ACHN (cell line): ENCODE measurements around the gene CEP170B.
"Not testable (repeated sequence)": the region's sequence is repeated elsewhere in the genome, so short reads cannot be mapped to it uniquely, and the experiment has no call there.

Source experiments
- DNase-seq: peaks from one replicate; pipeline ENCODE4 v3.0.0-alpha.2; 2015
- in situ Hi-C: cut with HindIII; loops from 2 replicates; pipeline ENCODE4 v1.10.0; 2017; ENCODE audit warnings: low sequenced_read_pairs, low pct_ligation_motif_present, low pct_unique_long_range_greater_than_20kb

The CEP170B gene

DNA sequence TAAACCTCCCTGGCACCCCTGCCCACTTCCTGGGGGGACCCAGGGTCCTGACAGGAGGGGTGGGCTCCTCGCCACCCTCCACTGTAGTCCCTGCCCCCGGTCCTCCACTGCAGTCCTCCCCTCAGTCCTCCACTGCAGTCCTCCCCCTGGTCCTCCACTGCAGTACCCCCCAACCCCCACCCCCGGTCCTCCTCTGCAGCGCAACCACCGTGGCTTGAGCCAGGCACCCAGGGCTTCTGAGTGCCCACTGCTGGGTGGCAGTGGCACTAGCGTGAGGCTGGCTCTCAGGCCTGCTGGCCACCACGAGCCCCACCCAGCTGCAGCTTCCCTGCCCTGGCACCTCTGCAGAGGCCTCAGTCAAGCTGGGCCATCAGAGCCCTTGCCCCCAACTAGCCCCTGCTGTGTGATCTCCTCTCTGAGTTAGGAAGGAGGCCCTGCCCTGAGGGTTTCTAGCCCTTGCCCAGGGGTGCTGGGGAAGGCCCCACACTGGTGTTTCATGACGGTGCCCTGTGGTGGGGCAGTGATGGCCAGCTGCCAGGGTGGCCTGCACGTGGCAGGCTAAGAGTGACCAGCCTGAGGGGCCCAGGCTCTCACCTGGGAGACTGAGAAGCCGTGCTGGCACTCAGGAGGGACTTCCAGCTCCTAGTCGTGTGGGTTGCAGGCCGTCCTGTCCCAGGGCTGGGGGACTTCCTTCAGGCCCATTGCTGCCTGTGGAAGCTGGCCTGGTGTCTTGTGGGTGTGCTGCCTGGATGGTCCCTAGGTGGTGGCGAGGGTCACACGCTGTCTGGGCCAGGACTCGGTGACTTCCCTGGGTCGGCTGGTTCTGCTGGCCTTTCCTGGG, 9.7 kb downstream of the CEP170B start:
- DNase-seq, result no peak
- in situ Hi-C loops, result no loop called here

DNA sequence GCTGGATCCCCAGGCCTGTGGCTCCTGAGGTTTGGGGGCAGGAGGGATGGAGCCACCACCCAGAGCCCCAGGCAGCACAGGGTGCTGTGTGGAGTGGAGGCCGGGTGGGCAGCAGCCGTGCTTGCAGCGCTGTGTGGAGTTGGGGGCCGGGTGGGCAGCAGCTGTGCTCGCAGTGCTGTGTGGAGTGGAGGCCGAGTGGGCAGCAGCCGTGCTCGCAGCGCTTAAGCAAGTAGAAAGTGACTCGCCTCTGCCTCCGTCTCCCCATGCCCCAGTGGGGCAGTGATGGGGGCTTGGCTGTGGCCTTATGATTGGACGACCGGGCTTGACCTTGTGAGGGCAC, 10.3 kb downstream of the CEP170B start:
- in situ Hi-C loops, result no loop called here
- DNase-seq, result no peak

DNA sequence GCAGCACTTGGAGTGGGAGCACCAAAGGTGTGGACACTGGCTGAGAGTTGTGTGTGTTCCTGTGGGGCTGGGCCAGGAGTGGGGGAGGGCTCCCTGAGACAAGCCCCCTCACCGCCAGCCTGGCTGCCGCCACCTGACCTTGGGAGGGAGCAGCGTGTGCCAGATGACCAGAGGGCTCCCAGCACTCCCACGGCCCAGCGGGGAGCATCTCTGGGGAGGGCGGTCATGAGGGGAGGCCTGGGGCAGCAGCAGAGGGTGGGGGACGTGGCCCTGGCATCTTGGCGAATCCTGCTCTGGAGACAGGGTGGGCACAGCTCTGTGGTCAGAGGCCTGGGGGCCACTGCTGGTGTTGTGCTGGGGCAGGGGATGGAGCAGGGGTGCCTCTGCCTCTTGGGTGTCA, 10.7 kb downstream of the CEP170B start:
- DNase-seq, result no peak
- in situ Hi-C loops, result no loop called here

DNA sequence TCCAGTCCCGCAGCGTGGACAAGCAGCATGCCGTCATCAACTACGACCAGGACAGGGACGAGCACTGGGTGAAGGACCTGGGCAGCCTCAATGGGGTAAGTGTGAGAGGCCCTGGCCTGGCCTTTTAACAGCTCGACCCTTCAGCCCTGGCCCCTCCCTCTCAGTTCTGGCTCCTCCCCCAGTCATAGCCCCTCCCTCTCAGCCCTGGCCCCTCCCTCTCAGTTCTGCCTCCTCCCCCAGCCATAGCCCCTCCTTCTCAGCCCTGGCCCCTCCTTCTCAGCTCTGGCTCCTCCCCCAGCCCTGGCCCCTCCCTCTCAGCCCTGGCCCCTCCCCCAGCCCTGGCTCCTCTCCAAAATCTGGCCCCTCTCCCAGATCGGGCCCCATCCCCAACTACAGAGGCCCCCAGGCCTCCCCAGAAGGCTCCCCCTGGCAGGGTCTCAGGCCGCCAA, 11.2 kb downstream of the CEP170B start:
- in situ Hi-C loops, result no loop called here
- peak; percentile 35 for DNase-seq

DNA sequence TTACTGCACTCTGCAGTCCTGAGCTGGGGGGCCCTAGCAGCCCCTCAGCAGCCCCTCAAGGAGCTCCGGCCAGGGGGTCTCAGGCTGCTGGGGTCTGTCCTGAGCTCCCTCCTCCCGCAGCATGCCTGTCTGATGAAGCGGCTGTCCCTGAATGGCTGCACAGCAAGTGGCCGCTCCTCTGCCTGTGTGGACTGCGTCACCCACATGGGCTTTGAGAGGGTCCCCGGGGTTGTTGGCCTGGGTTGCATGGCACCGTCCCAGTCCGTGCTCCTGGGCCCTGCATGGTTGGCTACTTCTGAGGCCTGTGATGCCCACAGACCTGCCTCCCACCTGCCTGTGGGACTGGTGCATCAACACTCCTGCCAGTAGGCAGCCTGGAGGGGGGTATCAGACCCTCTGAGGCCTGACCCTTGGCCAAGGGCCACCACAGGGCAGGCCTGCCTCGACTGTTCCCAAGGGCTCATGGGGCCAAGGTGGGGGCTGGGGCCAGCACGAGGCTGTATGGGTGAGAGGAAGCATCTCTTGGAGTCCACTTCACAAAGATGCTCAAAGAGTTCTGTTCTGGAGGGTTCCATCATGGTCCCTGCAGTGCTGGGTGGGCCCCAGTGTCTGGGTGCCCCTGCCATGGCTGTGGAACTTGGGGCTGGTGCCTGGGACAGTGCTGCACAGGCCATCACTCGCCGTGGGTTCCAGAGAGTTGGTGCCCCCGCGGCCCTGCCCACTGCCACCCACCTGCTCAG, 12.2 kb downstream of the CEP170B start:
- in situ Hi-C loops, result no loop called here
- DNase-seq, result no peak

DNA sequence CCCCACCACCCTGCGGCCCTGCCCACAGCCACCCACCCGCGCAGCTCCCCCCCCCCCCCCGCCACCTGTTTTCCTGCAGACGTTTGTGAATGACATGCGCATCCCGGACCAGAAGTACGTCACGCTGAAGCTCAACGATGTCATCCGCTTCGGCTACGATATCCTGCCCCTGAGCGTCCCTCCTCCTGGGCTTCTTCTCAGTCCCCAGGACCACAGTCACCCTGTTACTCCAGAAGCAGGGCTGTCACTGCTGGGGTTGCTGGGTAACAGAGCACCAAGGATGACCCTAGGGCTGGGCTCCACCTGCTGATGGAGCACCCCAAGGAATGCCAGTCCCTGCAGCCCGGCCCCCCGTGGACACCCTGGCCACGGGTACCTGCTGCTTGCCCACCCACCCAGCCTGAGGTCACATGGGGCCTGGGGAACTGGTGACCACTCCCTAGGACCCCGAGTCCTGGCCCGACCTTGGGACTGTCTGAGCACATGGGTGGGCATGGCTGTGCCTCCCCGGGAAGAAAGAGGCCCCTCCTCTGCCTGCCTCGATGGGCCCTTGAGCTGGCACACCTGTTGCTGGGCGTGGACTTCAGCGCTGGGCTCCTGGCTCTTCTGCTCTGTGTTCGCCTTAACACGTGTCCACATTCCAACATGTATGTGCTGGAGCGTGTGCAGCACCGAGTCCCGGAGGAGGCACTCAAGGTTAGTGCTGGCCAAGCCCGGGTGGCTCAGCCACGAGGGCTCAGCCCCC, 12.9 kb downstream of the CEP170B start:
- in situ Hi-C loops, result no loop called here
- no peak for DNase-seq

DNA sequence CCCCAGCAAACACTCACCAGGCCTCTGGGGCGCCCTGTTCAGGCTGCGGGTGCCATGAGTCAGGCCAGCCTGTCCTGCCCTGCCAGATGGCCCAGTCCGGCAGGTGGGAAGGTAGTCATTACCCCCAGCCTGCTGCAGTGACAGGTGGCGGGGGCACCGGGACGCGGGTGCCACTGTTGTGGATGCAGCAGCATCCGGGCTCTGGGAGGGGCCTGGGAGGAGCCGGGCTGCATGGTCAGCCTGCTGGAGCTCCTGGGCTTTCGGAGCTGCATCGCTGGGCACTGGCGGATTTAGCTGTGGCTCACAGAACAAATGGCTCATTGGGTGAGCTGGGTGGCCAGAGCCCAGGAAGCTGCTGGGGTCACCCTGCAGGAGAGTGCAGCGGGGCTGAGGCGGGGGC, 13.5 kb downstream of the CEP170B start:
- in situ Hi-C loops, result no loop called here
- DNase-seq, result no peak

DNA sequence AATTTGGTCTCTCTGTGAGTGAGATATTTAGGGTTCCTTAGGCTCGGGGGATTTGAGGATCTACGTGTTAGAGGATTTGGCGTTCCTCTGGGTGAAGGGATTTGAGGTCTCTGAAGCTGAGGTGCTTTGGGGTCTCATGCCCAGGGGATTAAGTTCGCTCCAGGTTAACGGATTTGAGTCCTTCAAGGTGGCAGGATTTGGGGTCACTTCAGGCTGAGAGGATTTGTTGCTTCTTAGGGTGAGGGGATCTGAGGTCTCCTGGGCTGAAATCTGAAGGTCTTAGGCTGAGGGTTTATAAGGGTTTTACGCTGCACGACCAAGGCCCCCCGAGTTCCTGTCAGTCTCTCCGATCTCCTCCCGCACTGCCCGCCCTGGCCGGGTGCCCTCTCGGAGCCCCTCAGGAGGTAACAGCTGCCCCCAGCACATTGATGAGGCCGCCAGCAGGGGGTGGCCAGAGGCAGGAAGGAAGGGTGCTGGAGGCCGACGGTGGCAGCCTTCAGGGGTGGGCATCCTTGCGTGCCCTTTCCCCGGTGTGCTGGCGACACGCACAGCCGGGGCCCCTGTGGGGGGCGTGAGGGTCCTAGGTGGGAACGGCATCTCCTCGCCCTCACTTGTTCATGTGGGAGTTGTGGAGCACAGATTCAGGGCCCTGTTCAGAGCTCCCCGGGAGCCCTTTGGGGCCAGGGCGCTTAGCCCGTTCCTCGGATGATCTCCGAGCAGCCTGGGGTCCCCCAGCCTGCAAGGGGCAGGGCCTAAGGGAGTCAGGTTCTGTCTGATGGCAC, 14.3 kb downstream of the CEP170B start:
- in situ Hi-C loops, result no loop called here
- no peak for DNase-seq

DNA sequence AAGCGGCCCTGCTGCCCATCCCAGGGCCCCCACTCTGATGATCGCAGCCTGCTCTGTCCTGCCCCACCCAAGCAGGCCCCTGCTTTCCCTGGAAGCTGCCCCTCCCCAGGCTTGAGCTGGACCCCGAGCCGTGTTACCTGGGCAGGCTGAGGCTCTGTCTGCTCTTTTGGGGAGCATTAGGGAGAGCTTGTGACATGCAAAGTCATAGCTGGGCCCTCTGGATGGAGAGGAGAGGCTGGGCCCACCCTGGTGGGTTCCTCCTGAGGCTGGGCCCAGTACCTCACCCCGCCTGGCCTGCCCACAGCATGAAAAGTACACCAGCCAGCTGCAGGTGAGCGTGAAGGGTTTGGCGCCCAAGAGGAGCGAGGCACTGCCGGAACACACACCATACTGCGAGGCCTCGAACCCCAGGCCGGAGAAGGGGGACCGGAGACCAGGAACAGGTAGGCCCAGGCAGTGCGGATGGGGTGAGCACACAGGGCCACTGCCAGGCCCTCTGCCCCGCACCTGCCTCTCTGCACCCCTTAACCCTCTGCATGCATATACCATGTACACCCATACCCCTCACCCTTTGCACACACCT, 15.0 kb downstream of the CEP170B start:
- DNase-seq, result no peak
- in situ Hi-C loops, result no loop called here

DNA sequence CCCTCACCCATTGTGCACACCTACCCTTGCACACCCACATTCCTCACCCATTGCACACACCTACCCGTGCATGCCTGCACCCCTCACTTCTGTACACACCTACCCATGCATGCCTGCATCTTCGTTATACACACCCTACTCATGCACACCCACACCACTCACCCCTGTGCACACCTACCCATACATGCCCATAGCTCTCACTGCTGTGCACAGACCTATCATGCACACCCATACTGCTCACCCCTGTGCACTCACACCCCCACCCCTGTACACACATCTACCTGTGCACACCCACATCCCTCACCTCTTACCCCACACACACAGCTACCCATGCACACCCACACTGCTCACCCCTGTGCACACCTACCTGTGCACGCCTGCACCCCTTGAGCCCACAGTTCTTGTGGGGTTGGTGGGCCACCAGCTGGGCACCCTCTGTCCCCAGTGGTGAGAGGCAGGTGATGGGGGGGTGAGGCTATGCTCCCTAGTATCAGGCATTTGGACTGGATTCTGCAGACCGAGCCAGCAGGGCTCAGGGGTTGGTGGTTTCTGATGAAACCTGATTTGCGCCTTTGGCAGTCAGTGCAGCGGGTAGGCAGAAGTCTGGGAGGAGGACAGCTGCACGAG, 15.6 kb downstream of the CEP170B start:
- DNase-seq, result no peak
- in situ Hi-C loops, result no loop called here

DNA sequence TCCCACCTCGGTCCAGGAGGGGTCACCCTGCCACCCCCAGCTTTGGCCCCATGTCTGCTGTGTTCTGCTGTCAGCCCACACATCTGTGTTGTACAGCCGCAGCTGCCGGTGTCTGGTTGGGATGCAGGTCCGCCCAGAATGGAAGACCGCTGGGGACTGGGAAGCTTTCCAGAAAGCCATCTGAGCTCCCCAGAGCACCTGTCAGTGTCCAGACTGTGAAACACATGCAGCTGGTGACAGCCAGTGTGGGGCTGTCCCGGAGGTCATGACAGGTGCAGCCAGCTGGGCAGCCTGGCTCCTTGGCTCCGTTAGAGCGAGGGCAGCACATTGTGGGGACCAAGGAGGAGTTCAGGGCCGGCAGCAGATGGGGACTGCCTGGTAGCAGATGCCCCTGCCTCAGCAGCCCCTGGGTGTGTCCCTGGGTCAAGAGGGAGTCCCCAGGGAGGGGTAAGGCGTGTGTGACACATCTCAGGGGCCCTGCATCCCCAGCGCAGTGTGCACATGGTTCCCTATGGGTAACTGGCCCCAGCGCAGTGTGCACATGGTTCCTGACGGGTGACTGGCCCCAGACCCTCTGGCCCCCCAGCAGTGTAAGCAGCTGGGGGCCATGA, 16.4 kb downstream of the CEP170B start:
- in situ Hi-C loops, result no loop called here
- no peak for DNase-seq

DNA sequence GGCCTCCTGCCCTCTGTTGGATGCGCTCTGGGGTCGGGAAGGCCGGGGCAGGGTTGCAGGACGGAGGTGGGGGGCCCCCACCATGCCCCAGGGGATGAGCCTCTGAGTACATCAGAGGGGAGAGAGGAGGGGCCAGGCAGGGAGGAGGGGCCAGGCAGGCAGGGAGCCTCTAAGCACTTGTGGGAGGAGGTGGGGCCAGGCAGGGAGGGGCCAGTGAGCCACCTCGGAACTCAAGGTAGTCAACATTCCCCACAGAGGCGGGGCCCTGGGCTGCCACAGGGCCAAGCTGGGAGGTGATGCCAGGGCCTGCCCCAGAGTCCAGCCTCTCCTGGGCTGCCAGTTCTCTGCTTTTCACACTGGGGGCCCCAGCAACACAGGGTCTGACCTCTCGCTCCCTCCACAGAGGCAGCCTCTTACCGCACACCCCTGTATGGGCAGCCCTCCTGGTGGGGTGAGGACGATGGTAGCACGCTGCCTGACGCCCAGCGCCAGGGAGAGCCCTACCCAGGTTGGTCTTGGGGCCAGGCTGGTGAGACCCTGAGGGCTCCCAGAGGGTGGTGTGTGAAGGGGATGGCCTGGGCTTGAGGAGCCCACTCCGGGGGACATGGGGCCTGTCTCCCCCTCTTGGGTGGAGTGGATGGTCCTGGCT, 17.4 kb downstream of the CEP170B start:
- in situ Hi-C loops, result no loop called here
- peak; percentile 36 for DNase-seq

DNA sequence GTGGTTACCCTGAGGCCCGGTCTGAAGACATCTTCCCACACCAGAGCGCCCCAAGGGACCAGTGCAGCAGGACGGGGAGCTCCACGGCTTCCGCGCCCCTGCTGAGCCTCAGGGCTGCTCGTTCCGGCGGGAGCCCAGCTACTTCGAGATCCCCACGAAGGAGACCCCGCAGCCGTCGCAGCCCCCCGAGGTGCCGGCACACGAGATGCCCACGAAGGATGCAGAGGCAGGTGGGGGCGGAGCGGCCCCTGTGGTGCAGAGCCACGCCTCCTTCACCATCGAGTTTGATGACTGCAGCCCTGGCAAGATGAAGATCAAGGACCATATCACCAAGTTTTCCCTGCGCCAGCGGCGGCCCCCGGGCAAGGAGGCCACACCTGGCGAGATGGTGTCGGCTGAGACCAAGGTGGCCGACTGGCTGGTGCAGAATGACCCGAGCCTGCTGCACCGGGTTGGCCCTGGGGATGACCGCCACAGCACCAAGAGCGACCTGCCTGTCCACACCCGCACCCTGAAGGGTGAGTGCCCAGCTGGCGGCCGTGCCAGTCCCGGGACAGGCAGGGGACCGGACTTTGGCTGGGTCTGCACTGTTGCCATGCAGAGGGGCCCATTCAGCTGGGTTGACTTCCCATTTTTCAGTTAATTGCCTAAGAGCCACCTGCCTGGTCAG, 18.1 kb downstream of the CEP170B start:
- DNase-seq, result no peak
- in situ Hi-C loops, result no loop called here

DNA sequence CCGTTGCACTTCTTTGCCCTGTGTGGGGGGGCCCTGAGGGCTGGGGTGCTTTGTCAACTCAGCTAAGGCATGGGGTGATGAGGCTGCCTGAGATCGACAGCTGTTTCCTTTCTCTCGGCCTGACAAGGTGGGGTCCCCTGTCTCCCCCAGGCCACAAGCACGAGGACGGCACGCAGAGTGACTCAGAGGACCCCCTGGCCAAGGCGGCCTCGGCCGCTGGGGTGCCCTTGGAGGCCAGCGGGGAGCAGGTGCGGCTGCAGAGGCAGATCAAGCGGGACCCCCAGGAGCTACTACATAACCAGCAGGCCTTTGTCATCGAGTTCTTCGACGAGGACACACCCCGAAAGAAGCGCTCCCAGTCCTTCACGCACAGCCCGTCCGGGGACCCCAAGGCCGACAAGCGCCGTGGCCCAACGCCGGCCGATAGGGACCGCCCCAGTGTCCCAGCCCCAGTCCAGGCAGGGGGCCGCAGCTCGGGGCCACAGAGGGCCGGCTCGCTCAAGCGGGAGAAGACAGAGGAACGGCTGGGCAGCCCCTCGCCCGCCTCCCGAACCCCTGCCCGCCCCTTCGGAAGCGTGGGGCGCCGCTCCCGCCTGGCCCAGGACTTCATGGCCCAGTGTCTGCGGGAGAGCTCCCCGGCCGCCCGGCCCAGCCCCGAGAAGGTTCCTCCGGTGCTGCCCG, 18.8 kb downstream of the CEP170B start:
- in situ Hi-C loops, result no loop called here
- no peak for DNase-seq

DNA sequence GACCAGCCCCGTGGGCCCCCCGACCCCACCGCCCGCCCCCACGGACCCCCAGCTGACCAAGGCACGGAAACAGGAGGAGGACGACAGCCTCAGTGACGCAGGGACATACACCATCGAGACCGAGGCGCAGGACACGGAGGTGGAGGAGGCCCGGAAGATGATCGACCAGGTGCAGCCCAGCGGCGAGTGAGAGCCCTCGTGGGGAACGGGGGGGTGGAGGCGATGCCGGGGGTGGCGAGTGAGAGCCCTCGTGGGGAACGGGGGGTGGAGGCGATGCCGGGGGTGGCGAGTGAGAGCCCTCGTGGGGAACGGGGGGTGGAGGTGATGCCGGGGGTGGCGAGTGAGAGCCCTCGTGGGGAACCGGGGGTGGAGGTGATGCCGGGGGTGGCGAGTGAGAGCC, 19.3 kb downstream of the CEP170B start:
- DNase-seq, in situ Hi-C loops: not testable (repeated sequence)
